Urinary bladder (tissue), 4 donors: ENCODE data around the gene TNPO1. TPM values are rescaled to one million over a fixed set of nuclear protein-coding genes. Genes with fewer than 3 reads are reported as not detected.
A peak's percentile ranks its signal among the peaks of the same experiment; 100 is the strongest.
"Not testable (repeated sequence)": the region's sequence is repeated elsewhere in the genome, so short reads cannot be mapped to it uniquely, and the experiment has no call there.

Source experiments
- DNase-seq: peaks from one replicate; pipeline ENCODE4 v3.0.0-alpha.2; 2015; ENCODE audit errors: extremely low spot score
- H3K27ac ChIP-seq: one replicate; pipeline ENCODE4 v1.5.1; 2013; ENCODE audit warnings: low read depth, mild to moderate bottlenecking, moderate library complexity
- H3K36me3 ChIP-seq: one replicate; pipeline ENCODE4 v1.6.1; 2013; ENCODE audit warnings: mild to moderate bottlenecking, moderate library complexity; ENCODE audit not compliant: insufficient read depth
- H3K4me1 ChIP-seq: one replicate; pipeline ENCODE4 v1.6.1; 2013; ENCODE audit warnings: mild to moderate bottlenecking, moderate library complexity; ENCODE audit not compliant: insufficient read depth
- H3K4me3 ChIP-seq: one replicate; pipeline ENCODE4 v1.5.1; 2013; ENCODE audit warnings: low read depth, low read length
- WGBS: extraction: QIAGEN DNeasy Blood & Tissue Kit; methylation state at CpG from one replicate; pipeline ENCODE4 v1.1.7; 2013; 5-methylcytosine and 5-hydroxymethylcytosine counted together
- polyA plus RNA-seq: library from polyadenylated mRNA; stranded (reverse); fragments of 200-250 nt; gene quantifications from one replicate; pipeline ENCODE4 v1.2.3, GENCODE V29; 2013
- total RNA-seq: library from RNA; depleted of rRNA; stranded (reverse); fragments of >200 nt; gene quantifications from one replicate; pipeline ENCODE4 v1.2.3, GENCODE V29; 2014
- donor health status: healthy with polysubstance abuse.
- donor health status: healthy.

The TNPO1 gene
- 187 TPM for total RNA-seq
- 29.8 TPM for polyA plus RNA-seq

GRCh38 chr5:72816284-72817075 lies at the start of gene TNPO1:
Gene TNPO1 (plus strand): TSS chr5:72816661. CDS start chr5:72816738, 77 bp downstream.
- no peaks in the 10 kb centered on the region for H3K4me1 ChIP-seq
- H3K36me3 ChIP-seq = no peaks in the 10 kb centered on the region
- DNase-seq = peak; percentile 70
- H3K27ac ChIP-seq = peak within 1 kb of the TSS; percentile 96
- H3K4me3 ChIP-seq = peak within 1 kb of the TSS; percentile 59
- under 1% methylated on average over 93 of the region's 93 CpGs for WGBS

GRCh38 chr5:72767289-72768010 lies 49.0 kb upstream of the TNPO1 start:
- Histone ChIP-seq H3K36me3 (no peaks in the 10 kb centered on the region), H3K27ac (no peak overlapping the region), H3K4me3 (no peak overlapping the region), H3K4me1 (no peaks in the 10 kb centered on the region)
- WGBS = 52% methylated on average over 7 of the region's 7 CpGs
- no peak for DNase-seq

- H3K27ac ChIP-seq = no peak overlapping the region
- H3K4me1 ChIP-seq = no peaks in the 10 kb centered on the region
- no peak overlapping the region for H3K4me3 ChIP-seq
- DNase-seq = no peak
- WGBS = 98% methylated on average over 4 of the region's 4 CpGs
- H3K36me3 ChIP-seq = no peaks in the 10 kb centered on the region
Observed at GRCh38 chr5:72770266-72770665, 46.2 kb upstream of the TNPO1 start.

GRCh38 chr5:72776684-72777083 lies 39.8 kb upstream of the TNPO1 start:
- no peak overlapping the region for H3K27ac ChIP-seq
- no peak for DNase-seq
- no peaks in the 10 kb centered on the region for H3K4me1 ChIP-seq
- H3K4me3 ChIP-seq = no peak overlapping the region
- no peaks in the 10 kb centered on the region for H3K36me3 ChIP-seq
- 95% methylated on average over 1 of the region's 1 CpG for WGBS

GRCh38 chr5:72779520-72779919 lies 36.9 kb upstream of the TNPO1 start:
- Histone ChIP-seq H3K4me3 (no peak overlapping the region), H3K36me3 (no peaks in the 10 kb centered on the region), H3K27ac (no peak overlapping the region), H3K4me1 (no peaks in the 10 kb centered on the region)
- WGBS = 72% methylated on average over 2 of the region's 2 CpGs
- DNase-seq = no peak

- 94% methylated on average over 1 of the region's 1 CpG for WGBS
- no peaks in the 10 kb centered on the region for H3K4me1 ChIP-seq
- no peak overlapping the region for H3K4me3 ChIP-seq
- no peaks in the 10 kb centered on the region for H3K36me3 ChIP-seq
- no peak for DNase-seq
- H3K27ac ChIP-seq = no peak overlapping the region
Observed at GRCh38 chr5:72783354-72783753, 33.1 kb upstream of the TNPO1 start.

- Histone ChIP-seq H3K4me1 (no peaks in the 10 kb centered on the region), H3K4me3 (no peak overlapping the region), H3K36me3 (no peaks in the 10 kb centered on the region), H3K27ac (no peak overlapping the region)
- 99% methylated on average over 1 of the region's 1 CpG for WGBS
- no peak for DNase-seq
Observed at GRCh38 chr5:72784129-72784528, 32.3 kb upstream of the TNPO1 start.

GRCh38 chr5:72785801-72786200 lies 30.7 kb upstream of the TNPO1 start:
- no peaks in the 10 kb centered on the region for H3K36me3 ChIP-seq

GRCh38 chr5:72786676-72787075 lies 29.8 kb upstream of the TNPO1 start:
- Histone ChIP-seq H3K4me3 (no peak overlapping the region), H3K27ac (no peak overlapping the region), H3K36me3 (no peaks in the 10 kb centered on the region), H3K4me1 (no peaks in the 10 kb centered on the region)
- no peak for DNase-seq
- whole genome bisulfite sequencing = 78% methylated on average over 4 of the region's 4 CpGs

More at GRCh38 chr5:72785801-72786200, 30.7 kb upstream of the TNPO1 start:
- no peak for DNase-seq
- Histone ChIP-seq H3K4me1 (no peaks in the 10 kb centered on the region), H3K27ac (no peak overlapping the region), H3K4me3 (no peak overlapping the region)

GRCh38 chr5:72788866-72789505 lies 27.5 kb upstream of the TNPO1 start:
- Histone ChIP-seq H3K4me3 (no peak overlapping the region), H3K27ac (no peak overlapping the region), H3K4me1 (no peaks in the 10 kb centered on the region), H3K36me3 (no peaks in the 10 kb centered on the region)
- 76% methylated on average over 3 of the region's 3 CpGs for WGBS
- DNase-seq = no peak

- DNase-seq = no peak
- no peak overlapping the region for H3K4me3 ChIP-seq
- no peaks in the 10 kb centered on the region for H3K4me1 ChIP-seq
- no peak overlapping the region for H3K27ac ChIP-seq
- WGBS = 36% methylated on average over 1 of the region's 1 CpG
- no peaks in the 10 kb centered on the region for H3K36me3 ChIP-seq
Observed at GRCh38 chr5:72790186-72790585, 26.3 kb upstream of the TNPO1 start.

GRCh38 chr5:72792662-72793061 lies 23.8 kb upstream of the TNPO1 start:
- 90% methylated on average over 5 of the region's 5 CpGs for WGBS
- H3K4me3 ChIP-seq, DNase-seq, H3K4me1 ChIP-seq, H3K27ac ChIP-seq, H3K36me3 ChIP-seq: not testable (repeated sequence)

- H3K4me1 ChIP-seq = no peaks in the 10 kb centered on the region
- WGBS = 82% methylated on average over 3 of the region's 3 CpGs
- H3K27ac ChIP-seq = no peak overlapping the region
- H3K4me3 ChIP-seq = no peak overlapping the region
- DNase-seq = no peak
- no peaks in the 10 kb centered on the region for H3K36me3 ChIP-seq
Observed at GRCh38 chr5:72796001-72796400, 20.5 kb upstream of the TNPO1 start.

- H3K4me3 ChIP-seq = no peak overlapping the region
- no peaks in the 10 kb centered on the region for H3K36me3 ChIP-seq
- 79% methylated on average over 1 of the region's 1 CpG for WGBS
Observed at GRCh38 chr5:72799721-72800120, 16.7 kb upstream of the TNPO1 start.

More at GRCh38 chr5:72799721-72800120, 16.7 kb upstream of the TNPO1 start:
- Histone ChIP-seq H3K4me1 (no peaks in the 10 kb centered on the region), H3K27ac (no peak overlapping the region)
- DNase-seq = no peak
